Stimulated activated CD4-positive, alpha-beta T cell treated with anti-CD3 and anti-CD28 coated beads, Interleukin-15, amount 100 ng/mL, for 24 hours (primary cell): ENCODE results near the gene DPH5.
A peak's percentile ranks its signal among the peaks of the same experiment; 100 is the strongest.
"Not testable (repeated sequence)": the region's sequence is repeated elsewhere in the genome, so short reads cannot be mapped to it uniquely, and the experiment has no call there.

Experiments
- DNase-seq: peaks from one replicate; pipeline ENCODE4 v3.0.0-alpha.2; 2020

Gene DPH5, protein sequence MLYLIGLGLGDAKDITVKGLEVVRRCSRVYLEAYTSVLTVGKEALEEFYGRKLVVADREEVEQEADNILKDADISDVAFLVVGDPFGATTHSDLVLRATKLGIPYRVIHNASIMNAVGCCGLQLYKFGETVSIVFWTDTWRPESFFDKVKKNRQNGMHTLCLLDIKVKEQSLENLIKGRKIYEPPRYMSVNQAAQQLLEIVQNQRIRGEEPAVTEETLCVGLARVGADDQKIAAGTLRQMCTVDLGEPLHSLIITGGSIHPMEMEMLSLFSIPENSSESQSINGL

GRCh38 chr1:101025657-101026429, at the start of gene DPH5:
DPH5 (minus strand) TSS chr1:101025784; CDS start chr1:101025443, 341 bp downstream.
- DNase-seq = peak; percentile 96

DNA sequence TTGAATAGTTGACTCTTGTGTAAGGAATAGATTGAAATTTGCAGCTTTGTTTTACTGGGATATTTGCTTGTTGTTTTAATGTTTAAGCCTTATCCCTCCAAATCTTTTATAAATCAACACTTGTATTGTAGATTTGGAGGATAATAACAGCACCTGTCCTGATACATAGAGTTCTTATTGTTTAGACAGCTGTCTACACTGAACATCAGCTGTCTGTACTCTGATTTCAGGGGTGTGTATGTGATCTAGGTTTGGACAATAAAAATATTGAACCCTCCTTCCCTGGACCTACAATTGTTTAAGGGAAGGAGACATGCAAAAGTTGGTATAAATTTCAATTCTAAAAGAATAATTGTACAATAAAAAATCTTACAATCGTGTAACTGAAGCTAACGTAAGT, 48.3 kb upstream of the DPH5 start:
- no peak for DNase-seq

GRCh38 chr1:101071470-101071891, 45.9 kb upstream of the DPH5 start:
- no peak for DNase-seq

- DNase-seq = no peak
Measured at GRCh38 chr1:101069158-101069557, 43.6 kb upstream of the DPH5 start.

- DNase-seq = not testable (repeated sequence)
Measured at GRCh38 chr1:101066937-101067335, 41.4 kb upstream of the DPH5 start.

DNA sequence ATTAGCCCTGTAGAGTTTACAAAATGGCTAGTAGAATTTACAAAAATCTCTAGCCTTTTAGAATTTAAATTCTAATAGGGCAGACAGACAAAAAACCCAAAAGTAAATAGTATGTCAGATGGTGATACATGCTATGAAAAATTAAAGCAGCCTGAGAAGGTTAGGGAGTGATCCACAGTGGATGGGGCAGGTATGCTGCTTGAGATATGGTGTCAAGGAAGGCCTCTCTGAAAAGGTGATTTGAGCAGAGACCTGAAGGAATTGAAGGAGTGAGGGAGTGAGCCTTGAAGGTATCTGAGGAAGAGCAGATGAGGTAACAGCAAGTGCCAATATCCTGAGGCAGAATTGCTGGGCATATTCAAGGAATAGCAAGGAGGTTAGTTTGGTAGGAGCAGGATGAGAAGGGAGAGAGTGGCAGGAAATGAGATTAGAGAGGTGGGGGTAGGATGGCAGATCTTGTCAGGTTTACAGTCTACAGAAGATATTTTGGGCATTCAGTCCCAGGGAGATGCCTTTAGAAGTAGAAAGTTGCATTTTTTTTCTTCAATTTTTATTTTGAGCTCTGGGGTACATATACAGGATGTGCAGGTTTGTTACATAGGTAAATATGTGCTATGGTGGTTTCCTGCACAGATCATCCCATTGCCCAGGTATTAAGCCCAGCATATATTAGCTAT, 40.8 kb upstream of the DPH5 start:
- no peak for DNase-seq

- DNase-seq = no peak
Measured at GRCh38 chr1:101065575-101065974, 40.0 kb upstream of the DPH5 start.

GRCh38 chr1:101064697-101065096, 39.1 kb upstream of the DPH5 start:
- DNase-seq = no peak

- no peak for DNase-seq
Measured at GRCh38 chr1:101060992-101061391, 35.4 kb upstream of the DPH5 start.

GRCh38 chr1:101059945-101060542, 34.5 kb upstream of the DPH5 start:
- DNase-seq = no peak

DNA sequence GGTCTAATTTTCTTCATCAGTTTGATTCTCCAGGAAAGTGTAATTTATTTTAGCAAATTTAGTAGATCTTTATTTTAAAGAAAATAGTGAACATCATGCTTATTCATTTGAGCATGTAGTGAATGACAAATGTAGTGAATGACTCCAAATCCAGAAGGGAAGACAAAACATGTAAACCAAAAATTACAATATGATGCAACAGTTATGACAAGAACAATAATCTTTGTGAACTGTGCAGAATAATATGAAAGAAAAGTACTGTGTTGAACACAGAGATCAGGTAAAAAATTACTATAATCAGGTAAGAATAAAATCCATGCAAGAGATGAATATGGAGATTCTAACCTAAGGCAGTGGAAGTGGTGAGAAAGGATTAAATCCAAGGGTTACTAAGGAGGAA, 30.0 kb upstream of the DPH5 start:
- no peak for DNase-seq

- DNase-seq = no peak
Measured at GRCh38 chr1:101051688-101052638, 26.4 kb upstream of the DPH5 start.

DNA sequence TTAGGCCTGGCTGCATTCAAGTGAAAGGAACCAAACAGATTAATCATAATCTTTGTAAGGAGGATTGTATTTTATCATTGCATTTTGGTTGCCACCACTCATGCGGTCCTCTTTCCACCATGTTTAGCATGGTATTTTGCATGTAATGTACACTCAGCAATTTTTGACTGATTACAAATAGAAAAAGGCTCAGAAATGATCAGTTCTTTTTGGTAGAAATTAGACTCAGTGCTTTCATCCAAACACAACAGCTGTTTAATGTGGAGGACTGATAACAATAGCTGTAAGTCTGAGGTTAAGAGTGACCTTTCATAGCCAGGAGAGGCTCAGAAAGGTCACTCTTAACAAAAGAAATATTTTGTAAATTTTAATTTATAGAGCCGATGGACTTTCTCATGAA, 25.3 kb upstream of the DPH5 start:
- DNase-seq = no peak

GRCh38 chr1:101044749-101045148, 19.2 kb upstream of the DPH5 start:
- DNase-seq = no peak

- DNase-seq = no peak
Measured at GRCh38 chr1:101044259-101044658, 18.7 kb upstream of the DPH5 start.

- no peak for DNase-seq
Measured at GRCh38 chr1:101043776-101044175, 18.2 kb upstream of the DPH5 start.

DNA sequence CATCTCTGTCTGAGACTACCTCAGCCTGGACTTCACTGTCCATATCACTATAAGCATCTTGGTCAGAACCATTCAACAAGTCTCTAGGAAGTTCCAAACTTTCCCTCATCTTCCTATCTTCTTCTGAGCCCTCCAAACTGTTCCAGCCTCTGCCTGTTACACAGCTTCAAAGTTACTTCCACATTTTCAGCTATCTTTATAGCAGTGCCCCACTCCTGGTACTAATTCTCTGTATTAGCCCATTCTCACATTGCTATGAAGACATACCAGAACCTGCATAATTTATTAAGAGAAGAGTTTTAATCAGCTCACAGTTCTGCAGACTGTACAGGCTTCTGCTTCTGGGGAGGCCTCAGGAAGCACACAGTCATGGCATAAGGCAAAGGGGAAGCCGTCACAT, 15.7 kb upstream of the DPH5 start:
- DNase-seq = no peak

DNA sequence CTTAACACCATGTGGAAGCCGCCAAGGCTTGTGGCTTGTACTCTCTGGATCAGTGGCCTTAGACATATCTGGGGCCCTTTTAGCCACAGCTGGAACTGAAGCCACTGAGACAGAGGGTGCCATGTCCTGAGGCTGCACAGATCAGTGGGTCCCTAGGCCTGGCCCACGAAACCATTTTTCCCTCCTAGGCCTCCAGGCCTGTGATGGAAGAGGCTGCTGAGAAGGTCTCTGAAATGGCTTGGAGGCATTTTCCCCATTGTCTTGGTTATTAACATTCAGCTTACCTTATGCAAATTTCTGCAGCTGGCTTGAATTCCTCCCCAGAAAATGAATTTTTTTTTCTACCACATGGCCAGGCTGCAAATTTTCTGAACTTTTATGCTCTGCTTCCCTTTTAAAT, 15.1 kb upstream of the DPH5 start:
- no peak for DNase-seq

GRCh38 chr1:101039245-101039644, 13.7 kb upstream of the DPH5 start:
- no peak for DNase-seq

DNA sequence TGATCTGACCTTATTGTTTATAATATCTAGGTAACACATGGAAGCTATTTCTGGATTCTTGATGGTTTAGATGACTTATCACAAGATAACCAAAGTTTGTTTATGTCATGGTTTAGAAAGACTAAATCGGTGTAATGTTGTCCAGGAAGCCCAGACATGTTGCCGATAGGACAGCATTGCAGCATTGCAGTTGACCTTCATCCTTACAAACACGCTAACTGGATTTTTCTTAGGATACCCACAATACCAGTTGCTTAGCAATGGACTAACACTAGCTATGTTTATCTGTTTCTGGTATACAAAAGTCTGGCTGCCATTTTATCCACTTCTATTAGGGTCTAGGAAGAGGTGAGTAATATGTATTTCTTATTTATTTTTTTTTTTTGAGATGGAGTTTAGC, 11.7 kb upstream of the DPH5 start:
- DNase-seq = no peak

- no peak for DNase-seq
Measured at GRCh38 chr1:101033017-101033416, 7.4 kb upstream of the DPH5 start.

- not testable (repeated sequence) for DNase-seq
Measured at GRCh38 chr1:101032129-101032528, 6.5 kb upstream of the DPH5 start.
